KBM-7 (cell line): Measurements from ENCODE around the gene CLBA1.

Source experiments
- DNase-seq: peaks from one replicate; pipeline ENCODE4 v3.0.0-alpha.2; 2015
- in situ Hi-C: fragments of 300-500 bp; cut with MboI; formaldehyde crosslinking; loops from 2 replicates; pipeline ENCODE4 v1.14.3; 2020; ENCODE audit warnings: low sequenced_read_pairs, low pct_unique_long_range_greater_than_20kb, mixed read lengths

CLBA1 gene

GRCh38 chr14:104966261-104966865, 19.2 kb upstream of the CLBA1 start:
- in situ Hi-C loops = no loop called here
- no peak for DNase-seq

GRCh38 chr14:104966981-104967385, 18.6 kb upstream of the CLBA1 start:
- DNase-seq = no peak
- in situ Hi-C loops = no loop called here

- in situ Hi-C loops = no loop called here
- DNase-seq = no peak
These were observed 18.0 kb upstream of the CLBA1 start for GRCh38 chr14:104967386-104968152.

- in situ Hi-C loops = no loop called here
- no peak for DNase-seq
These were observed 17.4 kb upstream of the CLBA1 start for GRCh38 chr14:104968153-104968527.

GRCh38 chr14:104968541-104969401, 16.8 kb upstream of the CLBA1 start:
- in situ Hi-C loops = no loop called here
- no peak for DNase-seq

- DNase-seq = no peak
- in situ Hi-C loops = loop anchor here (10.0 kb wide), 1 partner anchor 75 kb away; no protein-coding TSS in a partner anchor
These were observed 15.8 kb upstream of the CLBA1 start for GRCh38 chr14:104969741-104970230.

- in situ Hi-C loops = loop anchor here (10.0 kb wide), 1 partner anchor 74 kb away; no protein-coding TSS in a partner anchor
- DNase-seq = no peak
These were observed 15.1 kb upstream of the CLBA1 start for GRCh38 chr14:104970231-104971068.

GRCh38 chr14:104971447-104972240, 13.9 kb upstream of the CLBA1 start:
- in situ Hi-C loops = loop anchor here (10.0 kb wide), 1 partner anchor 73 kb away; no protein-coding TSS in a partner anchor
- no peak for DNase-seq

- no peak for DNase-seq
- in situ Hi-C loops = loop anchor here (10.0 kb wide), 1 partner anchor 72 kb away; no protein-coding TSS in a partner anchor
These were observed 13.1 kb upstream of the CLBA1 start for GRCh38 chr14:104972301-104973134.

- DNase-seq = no peak
These were observed 12.5 kb upstream of the CLBA1 start for GRCh38 chr14:104973135-104973384.

GRCh38 chr14:104973385-104974145, 12.0 kb upstream of the CLBA1 start:
- in situ Hi-C loops = loop anchor here (10.0 kb wide), 1 partner anchor 71 kb away; no protein-coding TSS in a partner anchor
- DNase-seq = no peak

More at GRCh38 chr14:104973135-104973384, 12.5 kb upstream of the CLBA1 start:
- in situ Hi-C loops = loop anchor here (10.0 kb wide), 1 partner anchor 72 kb away; no protein-coding TSS in a partner anchor

GRCh38 chr14:104974146-104974541, 11.4 kb upstream of the CLBA1 start:
- in situ Hi-C loops = loop anchor here (10.0 kb wide), 1 partner anchor 71 kb away; no protein-coding TSS in a partner anchor
- no peak for DNase-seq

- in situ Hi-C loops = loop anchor here (10.0 kb wide), 1 partner anchor 70 kb away; no protein-coding TSS in a partner anchor
- no peak for DNase-seq
These were observed 10.8 kb upstream of the CLBA1 start for GRCh38 chr14:104974665-104975390.

- peak; percentile 34 for DNase-seq
- in situ Hi-C loops = loop anchor here (10.0 kb wide), 1 partner anchor 69 kb away; no protein-coding TSS in a partner anchor
These were observed 9.9 kb upstream of the CLBA1 start for GRCh38 chr14:104975481-104976197.
